ENCODE data around the gene KIAA1586.
"Not testable (repeated sequence)": the region's sequence is repeated elsewhere in the genome, so short reads cannot be mapped to it uniquely, and the experiment has no call there.

The KIAA1586 gene

DNA sequence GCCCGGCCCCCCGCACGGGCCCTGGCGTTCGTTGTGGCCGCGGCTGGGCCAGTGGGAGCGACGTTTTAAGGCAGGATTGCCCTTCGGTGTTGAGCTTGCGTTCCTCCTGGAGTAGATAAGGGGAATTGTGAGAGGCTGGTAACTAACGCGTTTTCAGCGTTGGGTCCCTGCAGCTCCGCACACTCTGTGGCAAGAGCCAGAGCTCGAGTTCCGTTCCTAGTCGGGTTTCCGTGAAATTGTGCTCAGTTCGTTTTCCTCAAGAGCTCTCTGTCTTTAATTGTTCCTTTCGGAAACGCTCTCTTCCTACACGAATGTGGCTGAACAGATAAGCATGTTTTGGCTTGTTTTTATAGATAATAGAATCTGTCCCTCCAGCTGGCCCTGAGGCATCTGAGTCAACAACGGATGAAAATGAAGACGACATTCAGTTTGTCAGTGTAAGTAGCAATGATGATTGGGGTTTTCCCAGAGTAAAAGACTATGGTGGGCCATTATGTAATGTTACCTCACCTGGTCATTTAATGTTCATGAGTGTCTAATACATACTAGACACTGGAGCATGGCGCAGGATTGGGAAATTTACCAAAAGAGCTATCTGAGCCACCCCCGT, 44.1 kb downstream of the KIAA1586 start:
- not testable (repeated sequence) for H3K4me3 ChIP-seq (ENCODE audit: low read length); DNase-seq (ENCODE audit: low read depth, low spot score)

DNA sequence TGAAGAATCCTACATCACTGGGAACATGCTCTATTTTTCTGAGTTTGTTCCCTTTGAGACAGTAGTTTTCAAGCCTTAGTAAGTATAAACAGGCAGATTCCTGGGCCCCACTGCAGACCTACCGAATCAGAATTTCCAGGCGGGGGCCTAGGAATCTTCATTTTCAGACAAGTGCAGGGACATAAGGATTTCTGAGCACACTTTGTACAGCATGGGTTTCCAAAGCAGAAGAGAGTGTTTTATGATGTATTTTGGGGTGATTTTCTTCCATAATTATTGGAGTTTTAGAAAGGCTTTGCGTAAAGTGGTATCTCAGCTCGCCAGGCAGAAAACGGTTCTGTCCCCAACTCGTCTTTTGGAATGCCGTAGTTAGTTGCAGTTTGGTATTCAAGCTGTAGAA, 44.9 kb downstream of the KIAA1586 start:
- peak overlapping the region; percentile 27 for H3K4me3 ChIP-seq (ENCODE audit: low read length)
- not testable (repeated sequence) for DNase-seq (ENCODE audit: low read depth, low spot score)

DNA sequence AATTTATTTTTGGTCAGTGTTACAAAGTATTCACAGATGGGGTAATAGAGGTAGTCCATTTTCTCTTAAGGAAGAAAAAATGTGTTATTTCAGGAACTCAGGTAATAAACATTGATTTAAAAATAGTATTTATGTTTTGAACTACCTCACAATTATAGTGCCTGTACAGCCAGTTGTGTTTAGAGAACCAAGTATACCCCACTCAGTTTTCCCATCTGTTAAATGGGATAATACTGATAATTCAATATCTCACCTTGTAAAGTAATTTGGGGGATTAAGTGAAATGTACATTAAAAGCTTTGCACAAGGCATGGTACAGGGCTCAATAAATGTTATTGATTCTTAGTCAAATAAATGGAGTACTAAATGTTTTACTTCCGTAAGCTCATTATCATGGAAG, 48.2 kb downstream of the KIAA1586 start:
- no peak overlapping the region for H3K4me3 ChIP-seq (ENCODE audit: low read length)
- DNase-seq (ENCODE audit: low read depth, low spot score), result no peak

DNA sequence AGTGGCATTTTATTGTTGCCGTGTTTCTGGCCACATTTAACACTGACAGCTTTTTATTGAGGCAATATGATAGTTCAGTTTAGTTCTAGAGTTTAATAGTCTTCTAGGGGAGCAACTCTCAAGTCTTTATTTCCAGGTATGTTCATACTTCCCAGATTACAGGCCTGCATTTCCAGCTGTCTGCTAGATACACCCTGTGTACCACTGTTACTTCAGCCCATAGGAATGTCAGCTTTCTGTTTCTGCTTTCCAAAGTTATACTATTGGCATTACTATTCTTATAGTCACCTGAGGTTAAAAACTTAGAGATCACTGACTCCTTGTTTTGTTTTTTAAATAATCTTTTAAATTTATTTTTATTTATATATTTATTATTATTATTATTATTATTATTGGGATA, 51.1 kb downstream of the KIAA1586 start:
- no peak overlapping the region for H3K4me3 ChIP-seq (ENCODE audit: low read length)
- DNase-seq (ENCODE audit: low read depth, low spot score), result no peak

DNA sequence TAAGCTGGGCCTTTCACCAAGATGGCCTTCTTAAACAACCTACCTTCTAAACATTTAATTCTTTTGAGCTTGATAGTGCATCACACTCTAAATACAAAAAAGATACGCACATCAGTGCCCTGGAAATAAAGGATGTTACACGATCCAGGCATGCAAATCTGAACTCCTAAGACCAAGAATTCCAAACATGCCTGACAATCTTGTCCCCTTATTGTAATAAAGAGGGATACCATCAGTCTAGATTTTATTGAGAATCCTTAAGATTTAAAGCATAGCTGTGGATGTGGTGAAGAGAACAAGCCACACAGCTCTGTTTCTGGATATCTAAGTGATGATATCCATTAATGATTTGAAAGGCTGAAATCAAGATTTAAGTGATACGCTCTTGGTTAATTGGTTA, 56.5 kb downstream of the KIAA1586 start:
- DNase-seq (ENCODE audit: low read depth, low spot score), result no peak
- H3K4me3 ChIP-seq (ENCODE audit: low read length), result no peak overlapping the region

DNA sequence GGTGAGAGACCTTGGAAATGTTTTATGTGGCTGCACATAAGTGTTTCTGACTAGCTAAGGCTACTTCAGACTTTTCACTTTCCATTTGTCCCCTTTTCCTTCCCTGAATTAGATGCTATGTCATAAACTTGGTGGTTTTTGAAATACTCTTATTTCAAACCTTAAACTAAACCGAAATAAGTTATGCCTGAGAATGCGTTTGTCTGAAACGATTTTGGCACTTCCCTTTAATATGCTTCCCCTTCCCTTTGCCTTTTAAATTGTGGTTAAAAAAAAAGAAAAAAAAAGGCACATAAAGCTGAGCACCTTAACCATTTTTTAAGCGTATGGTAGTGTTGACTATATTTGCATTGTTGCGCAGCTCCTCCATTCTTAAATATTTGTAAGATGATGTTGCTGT, 57.8 kb downstream of the KIAA1586 start:
- no peak for DNase-seq (ENCODE audit: low read depth, low spot score)
- H3K4me3 ChIP-seq (ENCODE audit: low read length), result no peak overlapping the region
